Tibial nerve (tissue), 4 donors: Measurements from ENCODE around the gene CYP2A6. TPM values are rescaled to one million over a fixed set of nuclear protein-coding genes. Genes with fewer than 3 reads are reported as not detected.
A peak's percentile ranks its signal among the peaks of the same experiment; 100 is the strongest.

Experiments used
- DNase-seq, 2 donors: peaks; one replicate each; pipeline ENCODE4 v3.0.0-alpha.2; 2019; ENCODE audit warnings: low spot score in 2 of 2
- H3K27ac ChIP-seq, 4 donors: fragments of 200-600 bp; sonication (generic) in 3 of 4; one replicate each; pipeline ENCODE4 v1.5.1; 2017 to 2019; ENCODE audit warnings: mild to moderate bottlenecking in 1 of 4
- H3K27me3 ChIP-seq, 2 donors: fragments of 200-600 bp; sonication (generic) in 1 of 2; one replicate each; pipeline versions ENCODE4 v1.5.1 to v1.6.0; 2017 to 2019
- H3K36me3 ChIP-seq, 3 donors: fragments of 200-600 bp; sonication (generic); one replicate each; pipeline ENCODE4 v1.5.1; 2018 to 2019
- H3K4me1 ChIP-seq, 4 donors: fragments of 200-600 bp; sonication (generic) in 3 of 4; one replicate each; pipeline ENCODE4 v1.5.1; 2017 to 2019
- H3K4me3 ChIP-seq, 4 donors: fragments of 200-600 bp; sonication (generic) in 3 of 4; one replicate each; pipeline ENCODE4 v1.5.1; 2017 to 2019; ENCODE audit warnings: mild to moderate bottlenecking in 1 of 4, moderate library complexity in 1 of 4
- H3K9me3 ChIP-seq, 4 donors: fragments of 200-600 bp; sonication (generic) in 3 of 4; one replicate each; pipeline ENCODE4 v1.5.1; 2017 to 2019
- EP300 ChIP-seq, 2 donors: sonication (generic); formaldehyde crosslinking; IDR thresholded peaks; one replicate each; pipeline ENCODE4 v1.6.1; 2017; ENCODE audit warnings: antibody characterized with exemption in 2 of 2, mild to moderate bottlenecking in 1 of 2
- POLR2A ChIP-seq, 2 donors: fragments of 450-650 bp; IDR thresholded peaks; one replicate each; pipeline ENCODE4 v1.6.1; 2017; ENCODE audit warnings: antibody characterized with exemption in 2 of 2, mild to moderate bottlenecking in 2 of 2, moderate library complexity in 2 of 2
- WGBS, 2 donors: methylation state at CpG; one replicate each; pipeline ENCODE4 v1.1.5; 2018; 5-methylcytosine and 5-hydroxymethylcytosine counted together
- total RNA-seq, 4 donors: library from RNA; depleted of rRNA; stranded (reverse); fragments of >200 nt; gene quantifications; one replicate each; pipeline ENCODE4 v1.1.0, GENCODE V29; 2016
- TF ChIP-seq, protein P1 (sequence below), 5 experiments: fragments of 200-600 bp in 3 of 5; fragments of 450-650 bp in 2 of 5; sonication (generic) in 3 of 5; IDR thresholded peaks; one replicate each; pipeline ENCODE4 v1.5.1; 2016 to 2019; ENCODE audit warnings: antibody characterized with exemption in 5 of 5, mild to moderate bottlenecking in 3 of 5, moderate library complexity in 2 of 5

CYP2A6 gene
- total RNA-seq, 4 donors from 2014 or later = 7.3 TPM; not detected in 3

DNA sequence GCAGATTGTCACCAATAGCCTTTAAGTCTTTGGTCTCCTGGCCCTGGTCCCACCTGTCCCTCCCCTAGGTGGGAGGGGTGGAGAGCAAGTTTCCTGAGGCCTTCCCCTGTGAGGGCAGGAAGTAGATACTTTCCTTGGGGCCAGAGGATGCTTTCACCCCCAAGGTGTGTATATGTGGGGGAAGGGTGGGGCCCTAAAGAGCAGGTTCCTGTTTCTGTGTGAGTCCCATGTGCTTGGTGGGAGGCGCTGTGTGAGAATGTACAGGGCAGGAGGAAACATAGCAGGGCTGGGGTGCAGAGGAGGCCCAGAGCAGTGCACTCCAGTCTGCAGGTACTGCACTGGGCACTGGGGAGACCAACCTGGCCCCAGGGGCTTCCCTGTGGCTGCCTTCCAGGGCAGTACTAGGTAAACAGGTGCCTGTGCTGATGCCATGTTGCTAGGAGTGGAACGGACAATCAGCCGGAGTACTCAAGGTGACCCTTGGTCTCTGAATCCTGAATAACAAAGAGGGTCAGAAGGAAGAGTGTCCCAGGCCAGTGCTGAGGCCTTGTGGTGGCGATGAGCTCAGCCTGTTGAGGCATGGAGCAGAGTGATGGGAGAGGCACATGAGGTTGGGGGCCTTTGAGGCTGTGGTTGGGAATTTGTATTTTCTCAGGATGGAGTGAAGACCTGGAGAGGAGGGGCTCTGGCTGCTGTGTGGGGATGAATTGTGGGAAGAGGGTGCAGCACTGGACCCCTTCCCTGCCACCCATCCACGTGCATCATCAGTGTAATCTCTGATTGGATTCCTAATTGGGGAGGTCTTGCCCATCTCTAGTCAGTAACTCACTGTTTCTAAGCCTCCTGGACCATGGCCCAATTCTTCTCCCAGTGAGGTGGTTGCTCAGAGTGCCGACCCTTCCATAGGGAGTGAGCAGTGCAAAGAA is 46.1 kb downstream of the CYP2A6 start:
- peaks cover 0 to 41% (median 7%) of the 10 kb centered on the region in 3 donors for H3K36me3 ChIP-seq
- H3K4me3 ChIP-seq = no peak overlapping the region
- H3K27ac ChIP-seq = peak overlapping the region; percentile 37 to 98 (median 82)
- TF ChIP-seq, protein P1, sequence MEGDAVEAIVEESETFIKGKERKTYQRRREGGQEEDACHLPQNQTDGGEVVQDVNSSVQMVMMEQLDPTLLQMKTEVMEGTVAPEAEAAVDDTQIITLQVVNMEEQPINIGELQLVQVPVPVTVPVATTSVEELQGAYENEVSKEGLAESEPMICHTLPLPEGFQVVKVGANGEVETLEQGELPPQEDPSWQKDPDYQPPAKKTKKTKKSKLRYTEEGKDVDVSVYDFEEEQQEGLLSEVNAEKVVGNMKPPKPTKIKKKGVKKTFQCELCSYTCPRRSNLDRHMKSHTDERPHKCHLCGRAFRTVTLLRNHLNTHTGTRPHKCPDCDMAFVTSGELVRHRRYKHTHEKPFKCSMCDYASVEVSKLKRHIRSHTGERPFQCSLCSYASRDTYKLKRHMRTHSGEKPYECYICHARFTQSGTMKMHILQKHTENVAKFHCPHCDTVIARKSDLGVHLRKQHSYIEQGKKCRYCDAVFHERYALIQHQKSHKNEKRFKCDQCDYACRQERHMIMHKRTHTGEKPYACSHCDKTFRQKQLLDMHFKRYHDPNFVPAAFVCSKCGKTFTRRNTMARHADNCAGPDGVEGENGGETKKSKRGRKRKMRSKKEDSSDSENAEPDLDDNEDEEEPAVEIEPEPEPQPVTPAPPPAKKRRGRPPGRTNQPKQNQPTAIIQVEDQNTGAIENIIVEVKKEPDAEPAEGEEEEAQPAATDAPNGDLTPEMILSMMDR (IDR thresholded peaks at IDR 0.05) = no peak
- no peak for TF ChIP-seq POLR2A (IDR thresholded peaks at IDR 0.05)
- TF ChIP-seq EP300 (IDR thresholded peaks at IDR 0.05) = no peak
- no peaks in the 10 kb centered on the region for H3K9me3 ChIP-seq
- H3K4me1 ChIP-seq = peaks cover 0 to 93% (median 78%) of the 10 kb centered on the region in 4 donors
- WGBS, 2 donors = 60 to 64% methylated on average over 6 of the region's 6 CpGs
- no peaks in the 10 kb centered on the region for H3K27me3 ChIP-seq
- DNase-seq = no peak

DNA sequence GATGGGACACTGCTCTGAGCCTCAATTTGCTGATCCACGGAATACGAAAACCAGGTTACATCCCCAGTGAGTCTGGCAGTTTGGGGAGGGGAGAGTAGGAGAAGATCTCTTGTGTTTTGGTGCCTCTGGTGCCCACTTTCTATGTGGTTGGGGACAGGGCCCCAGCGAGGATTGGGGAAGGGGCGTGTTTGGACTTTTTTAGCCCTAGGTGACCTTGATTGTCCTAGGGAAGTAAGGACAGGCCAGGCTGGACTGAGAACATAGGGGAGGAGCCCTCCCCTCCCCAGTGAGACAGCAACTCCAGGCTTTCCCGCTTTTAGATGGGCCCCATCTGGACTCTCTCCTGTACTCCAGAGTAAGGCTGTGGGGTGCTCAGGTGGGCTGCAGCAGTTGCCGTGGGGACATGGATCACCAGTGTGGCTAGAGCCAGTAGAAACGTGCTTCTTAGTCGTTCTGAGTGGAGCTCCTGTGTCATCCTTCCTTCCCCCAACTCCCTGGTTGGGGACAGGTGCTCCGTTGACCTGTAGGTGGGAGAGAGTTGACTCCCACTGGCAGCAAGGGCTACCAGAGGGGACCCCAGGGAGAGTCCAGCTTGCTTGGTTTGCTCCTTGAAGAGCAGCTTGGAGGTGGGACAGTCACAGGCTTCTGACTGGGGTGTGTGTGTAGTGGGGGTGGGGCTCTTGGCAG is 46.9 kb downstream of the CYP2A6 start:
- no peak for TF ChIP-seq POLR2A (IDR thresholded peaks at IDR 0.05)
- TF ChIP-seq, protein P1 (IDR thresholded peaks at IDR 0.05) = no peak
- no peak for TF ChIP-seq EP300 (IDR thresholded peaks at IDR 0.05)
- Histone ChIP-seq H3K9me3 (no peaks in the 10 kb centered on the region), H3K36me3 (peaks cover 0 to 33% (median 7%) of the 10 kb centered on the region in 3 donors), H3K4me3 (peak overlapping the region in 3 of 4 donors; percentile 4 to 18 (median 8)), H3K27ac (peak overlapping the region; percentile 37 to 98 (median 82)), H3K4me1 (peaks cover 0 to 85% (median 77%) of the 10 kb centered on the region in 4 donors), H3K27me3 (no peaks in the 10 kb centered on the region)
- no peak for DNase-seq
- 51 to 54% methylated on average over 8 to 9 of the region's 9 CpGs for WGBS, 2 donors

DNA sequence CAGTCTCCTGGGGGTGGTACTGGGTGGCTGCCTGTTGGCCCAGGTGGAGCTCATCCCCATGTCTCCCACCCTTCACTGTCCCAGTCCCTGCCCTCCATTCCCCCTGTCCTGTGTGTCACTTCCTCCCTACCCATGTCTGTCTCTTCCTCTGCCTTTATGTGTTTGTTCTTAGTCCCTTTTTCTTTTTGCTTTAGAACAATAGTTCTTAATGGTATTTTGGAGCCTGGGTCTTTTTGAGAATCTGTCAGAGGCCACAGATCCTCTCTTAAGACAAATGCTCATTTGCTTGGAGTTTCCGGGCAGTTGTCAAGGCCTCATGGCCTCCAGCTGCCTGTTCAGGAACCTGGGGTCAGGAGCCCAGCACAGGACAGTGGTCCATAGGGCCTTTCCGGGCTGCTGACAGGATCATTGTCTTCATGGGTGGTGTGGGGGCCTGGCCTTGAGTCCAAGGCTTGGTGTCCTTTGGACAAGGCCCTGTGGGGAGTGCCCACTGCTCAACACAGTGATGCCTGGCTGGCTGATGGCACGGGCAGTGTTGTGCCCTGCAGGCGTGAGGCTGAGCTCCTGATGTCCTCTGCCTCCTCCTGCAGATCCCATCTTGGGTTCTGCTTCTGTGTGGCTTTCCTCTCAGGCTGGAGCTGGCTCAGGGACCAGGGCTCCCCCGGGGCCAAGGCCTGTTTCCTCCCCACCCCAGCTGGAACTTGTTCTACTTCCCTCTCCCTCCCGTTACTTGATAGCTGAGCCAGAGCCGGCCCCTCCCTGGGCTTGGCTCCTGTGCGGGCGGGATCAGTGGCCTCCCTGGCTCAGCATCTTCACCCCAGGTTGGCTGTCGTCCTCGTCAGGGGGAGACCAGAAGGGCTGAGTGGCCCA is 47.7 kb downstream of the CYP2A6 start:
- WGBS, 2 donors = 10 to 20% methylated on average over 8 to 11 of the region's 11 CpGs

DNA sequence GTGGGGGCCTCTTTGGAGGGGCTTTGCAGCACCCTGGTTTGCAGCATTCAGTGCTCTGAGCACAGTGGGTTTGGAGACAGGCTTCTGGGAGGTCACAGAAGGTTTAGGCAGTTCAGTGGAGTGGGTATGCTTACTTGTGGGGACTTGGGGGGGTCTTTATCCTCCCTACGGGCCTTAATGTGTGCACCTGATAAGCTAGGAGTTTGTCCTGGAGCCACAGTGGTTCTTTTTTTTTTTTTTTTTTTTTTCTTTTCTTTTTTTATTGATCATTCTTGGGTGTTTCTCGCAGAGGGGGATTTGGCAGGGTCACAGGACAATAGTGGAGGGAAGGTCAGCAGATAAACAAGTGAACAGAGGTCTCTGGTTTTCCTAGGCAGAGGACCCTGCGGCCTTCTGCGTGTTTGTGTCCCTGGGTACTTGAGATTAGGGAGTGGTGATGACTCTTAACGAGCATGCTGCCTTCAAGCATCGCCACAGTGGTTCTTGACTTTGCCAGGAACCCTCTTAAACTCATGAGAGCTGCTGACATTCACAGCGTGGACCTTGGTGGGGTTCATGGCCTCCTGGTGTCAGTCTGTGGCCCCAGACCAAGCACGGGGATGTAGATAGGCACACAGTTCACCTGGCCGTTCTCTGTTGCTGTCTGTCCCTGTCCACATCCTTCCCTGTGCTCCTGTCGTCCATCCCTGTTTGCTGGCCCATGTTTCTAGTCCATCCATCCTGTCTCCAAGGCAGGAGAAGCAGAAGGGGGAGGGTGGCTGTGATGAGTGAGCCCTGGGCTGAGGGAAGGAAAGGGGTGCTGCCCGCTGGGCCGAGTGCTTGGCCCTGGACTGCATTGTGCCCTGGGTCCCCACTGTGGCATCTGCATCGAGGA is 48.6 kb downstream of the CYP2A6 start:
- Histone ChIP-seq H3K36me3 (peaks cover 0 to 25% (median 0%) of the 10 kb centered on the region in 3 donors), H3K4me1 (peaks cover 0 to 78% (median 66%) of the 10 kb centered on the region in 4 donors), H3K27me3 (no peaks in the 10 kb centered on the region), H3K27ac (peak overlapping the region; percentile 37 to 98 (median 96)), H3K9me3 (no peaks in the 10 kb centered on the region), H3K4me3 (peak overlapping the region in 3 of 4 donors; percentile 11 to 99 (median 99))
- 39 to 45% methylated on average over 13 of the region's 13 CpGs for WGBS, 2 donors
- TF ChIP-seq, protein P1 (IDR thresholded peaks at IDR 0.05) = no peak
- TF ChIP-seq POLR2A (IDR thresholded peaks at IDR 0.05) (no peak), EP300 (IDR thresholded peaks at IDR 0.05) (no peak)
- no peak for DNase-seq

More for the DNA sequence above, 47.7 kb downstream of the CYP2A6 start:
- H3K9me3 ChIP-seq = no peaks in the 10 kb centered on the region
- peak overlapping the region; percentile 37 to 98 (median 82) for H3K27ac ChIP-seq
- peak overlapping the region in 3 of 4 donors; percentile 8 to 18 (median 11) for H3K4me3 ChIP-seq
- peaks cover 0 to 25% (median 2%) of the 10 kb centered on the region in 3 donors for H3K36me3 ChIP-seq
- DNase-seq = peak in 1 of 2 donors; percentile 58
- no peaks in the 10 kb centered on the region for H3K27me3 ChIP-seq
- H3K4me1 ChIP-seq = peaks cover 0 to 85% (median 74%) of the 10 kb centered on the region in 4 donors
- TF ChIP-seq EP300 (IDR thresholded peaks at IDR 0.05) = no peak
- no peak for TF ChIP-seq POLR2A (IDR thresholded peaks at IDR 0.05)
- TF ChIP-seq, protein P1 (IDR thresholded peaks at IDR 0.05) = no peak
